MCF 10A (cell line): ENCODE results near the gene CELSR1. TPM values are rescaled to one million over a fixed set of nuclear protein-coding genes. Genes with fewer than 3 reads are reported as not detected.
"Not testable (repeated sequence)": the region's sequence is repeated elsewhere in the genome, so short reads cannot be mapped to it uniquely, and the experiment has no call there.

Experiments used
- BruUV-seq: library from RNA; stranded (reverse); fragments of 400-500 nt; replicated peaks from 2 replicates; lab custom pipeline; 2021; lab: Mats Ljungman, UMichigan
- CTCF ChIA-PET: fragments of 300-600 bp; sonication (Branson Sonifier 250); formaldehyde crosslinking; extraction: SDS; loops from one replicate; lab custom pipeline; 2021; ENCODE audit warnings: antibody characterized with exemption, inconsistent platforms; lab: Yijun Ruan, JAX
- POLR2A ChIA-PET: fragments of 300-600, 350-650 bp; sonication (Branson Sonifier 250); formaldehyde crosslinking; extraction: SDS; loops from one replicate; lab custom pipeline; 2020; ENCODE audit warnings: antibody characterized with exemption, inconsistent platforms; lab: Yijun Ruan, JAX
- DNase-seq: peaks from one replicate; pipeline ENCODE4 v3.0.0-alpha.2; 2018; ENCODE audit not compliant: unreplicated experiment
- H3K27ac Mint-ChIP-seq: one replicate; pipeline ENCODE4 v1.8.0; 2022; ENCODE audit warnings: mild to moderate bottlenecking, low read depth, mixed read lengths; ENCODE audit not compliant: unreplicated experiment
- H3K27me3 Mint-ChIP-seq: one replicate; pipeline ENCODE4 v1.8.0; 2022; ENCODE audit warnings: mixed read lengths; ENCODE audit not compliant: insufficient read depth, unreplicated experiment
- H3K36me3 Mint-ChIP-seq: one replicate; pipeline ENCODE4 v1.8.0; 2022; ENCODE audit warnings: mild to moderate bottlenecking, moderate library complexity, mixed read lengths; ENCODE audit not compliant: insufficient read depth, unreplicated experiment
- H3K4me1 Mint-ChIP-seq: one replicate; pipeline ENCODE4 v1.8.0; 2022; ENCODE audit warnings: mixed read lengths; ENCODE audit not compliant: insufficient read depth, unreplicated experiment
- H3K4me3 Mint-ChIP-seq: one replicate; pipeline ENCODE4 v1.8.0; 2022; ENCODE audit warnings: mild to moderate bottlenecking, moderate library complexity, mixed read lengths; ENCODE audit not compliant: unreplicated experiment
- H3K9me3 Mint-ChIP-seq: one replicate; pipeline ENCODE4 v1.8.0; 2022; ENCODE audit warnings: mixed read lengths; ENCODE audit not compliant: unreplicated experiment
- intact Hi-C: fragments of 100-400 bp; cut with micrococcal nuclease; formaldehyde crosslinking; loops from 2 replicates; pipeline ENCODE4 v1.14.1; 2022
- total RNA-seq: library from RNA; stranded (reverse); gene quantifications from 2 replicates; pipeline ENCODE4 v1.2.3, GENCODE V29; 2022
- TF ChIP-seq, protein P1 (sequence below): fragments of 200-600 bp; IDR thresholded peaks from one replicate; pipeline ENCODE4 v1.8.0; 2022; ENCODE audit warnings: antibody characterized with exemption, mild to moderate bottlenecking; ENCODE audit not compliant: unreplicated experiment

The CELSR1 gene
- total RNA-seq, 1 experiment from 2014 or later, result 49.1 TPM

- ChIA-PET POLR2A (no interaction called here), CTCF (interaction anchor here (0.6 kb wide), 1 partner anchor 69 kb away, joined by 5 read pairs; no protein-coding TSS in a partner anchor)
- no peaks in the 10 kb centered on the region for H3K9me3 Mint-ChIP-seq
- H3K4me3 Mint-ChIP-seq, result no peak overlapping the region
- peaks cover 9% of the 10 kb centered on the region for H3K36me3 Mint-ChIP-seq
- H3K27ac Mint-ChIP-seq, result no peak overlapping the region
- no peaks in the 10 kb centered on the region for H3K27me3 Mint-ChIP-seq
- no peak for DNase-seq
- intact Hi-C loops, result no loop called here
- TF ChIP-seq, protein P1, sequence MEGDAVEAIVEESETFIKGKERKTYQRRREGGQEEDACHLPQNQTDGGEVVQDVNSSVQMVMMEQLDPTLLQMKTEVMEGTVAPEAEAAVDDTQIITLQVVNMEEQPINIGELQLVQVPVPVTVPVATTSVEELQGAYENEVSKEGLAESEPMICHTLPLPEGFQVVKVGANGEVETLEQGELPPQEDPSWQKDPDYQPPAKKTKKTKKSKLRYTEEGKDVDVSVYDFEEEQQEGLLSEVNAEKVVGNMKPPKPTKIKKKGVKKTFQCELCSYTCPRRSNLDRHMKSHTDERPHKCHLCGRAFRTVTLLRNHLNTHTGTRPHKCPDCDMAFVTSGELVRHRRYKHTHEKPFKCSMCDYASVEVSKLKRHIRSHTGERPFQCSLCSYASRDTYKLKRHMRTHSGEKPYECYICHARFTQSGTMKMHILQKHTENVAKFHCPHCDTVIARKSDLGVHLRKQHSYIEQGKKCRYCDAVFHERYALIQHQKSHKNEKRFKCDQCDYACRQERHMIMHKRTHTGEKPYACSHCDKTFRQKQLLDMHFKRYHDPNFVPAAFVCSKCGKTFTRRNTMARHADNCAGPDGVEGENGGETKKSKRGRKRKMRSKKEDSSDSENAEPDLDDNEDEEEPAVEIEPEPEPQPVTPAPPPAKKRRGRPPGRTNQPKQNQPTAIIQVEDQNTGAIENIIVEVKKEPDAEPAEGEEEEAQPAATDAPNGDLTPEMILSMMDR, result no peak
- no TSS peak for BruUV-seq
- peaks cover 5% of the 10 kb centered on the region for H3K4me1 Mint-ChIP-seq
Measured at GRCh38 chr22:46473896-46474557, 63.4 kb downstream of the CELSR1 start.

- no TSS peak for BruUV-seq
- no peak for DNase-seq
Measured at GRCh38 chr22:46473021-46473779, 64.2 kb downstream of the CELSR1 start.

GRCh38 chr22:46472722-46473016 is 64.8 kb downstream of the CELSR1 start:
- POLR2A ChIA-PET, result no interaction called here
- intact Hi-C loops, result no loop called here
- H3K9me3 Mint-ChIP-seq, result no peaks in the 10 kb centered on the region
- DNase-seq, result no peak
- H3K36me3 Mint-ChIP-seq, result peaks cover 6% of the 10 kb centered on the region
- H3K4me3 Mint-ChIP-seq, result no peak overlapping the region
- H3K27ac Mint-ChIP-seq, result no peak overlapping the region
- CTCF ChIA-PET, result interaction anchor here (1.0 kb wide), 1 partner anchor 91 kb away, joined by 5 read pairs; no protein-coding TSS in a partner anchor
- TF ChIP-seq, protein P1, result no peak
- no peaks in the 10 kb centered on the region for H3K27me3 Mint-ChIP-seq
- peaks cover 5% of the 10 kb centered on the region for H3K4me1 Mint-ChIP-seq
- BruUV-seq, result no TSS peak

More at GRCh38 chr22:46473021-46473779, 64.2 kb downstream of the CELSR1 start:
- no peaks in the 10 kb centered on the region for H3K9me3 Mint-ChIP-seq
- peaks cover 5% of the 10 kb centered on the region for H3K4me1 Mint-ChIP-seq
- H3K4me3 Mint-ChIP-seq, result no peak overlapping the region
- TF ChIP-seq, protein P1, result no peak
- ChIA-PET POLR2A (no interaction called here), CTCF (interaction anchor here (1.0 kb wide), 1 partner anchor 90 kb away, joined by 5 read pairs; no protein-coding TSS in a partner anchor)
- no peak overlapping the region for H3K27ac Mint-ChIP-seq
- H3K27me3 Mint-ChIP-seq, result no peaks in the 10 kb centered on the region
- H3K36me3 Mint-ChIP-seq, result peaks cover 6% of the 10 kb centered on the region
- intact Hi-C loops, result no loop called here

DNA sequence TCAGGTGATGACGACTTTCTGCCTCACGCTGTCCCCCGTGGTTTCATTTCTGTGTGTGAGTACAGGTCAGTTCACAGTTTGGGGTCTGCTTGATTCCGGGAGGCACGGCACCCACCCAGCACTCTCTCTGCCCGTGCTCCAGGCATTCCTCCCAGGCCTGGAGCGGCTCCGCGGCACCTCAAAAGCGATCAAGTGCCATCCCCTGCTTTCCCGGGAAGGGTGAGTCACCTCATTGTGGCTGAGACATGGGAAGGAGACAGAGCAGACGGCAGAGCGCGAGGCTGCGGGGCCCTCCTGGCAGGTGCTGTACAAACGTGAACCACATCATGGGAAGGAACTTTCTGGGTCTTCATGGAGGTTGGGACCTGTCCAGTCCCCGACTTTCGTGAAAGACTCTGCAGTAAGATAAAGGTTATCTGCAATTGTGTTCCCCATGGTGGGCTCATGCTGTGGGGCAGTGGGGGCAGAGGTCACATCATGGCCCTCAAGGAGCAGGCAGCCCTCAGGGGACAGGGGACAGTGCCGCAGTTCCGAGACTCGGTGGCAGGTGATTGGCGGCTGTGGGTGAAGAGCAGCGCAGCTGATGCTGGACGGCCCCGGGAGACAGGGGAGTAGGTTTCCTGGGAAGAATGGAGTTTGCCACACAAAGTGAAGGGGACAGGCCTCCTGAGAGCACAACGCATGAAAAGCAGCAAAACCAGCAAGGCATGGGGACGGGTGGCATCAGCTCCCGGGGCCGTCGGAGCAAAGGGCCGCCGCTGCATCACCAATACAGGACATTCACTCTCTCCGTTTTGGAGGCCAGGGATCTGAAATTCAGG is 65.3 kb downstream of the CELSR1 start:
- H3K36me3 Mint-ChIP-seq, result peaks cover 6% of the 10 kb centered on the region
- no peak overlapping the region for H3K27ac Mint-ChIP-seq
- DNase-seq, result no peak
- ChIA-PET CTCF (no interaction called here), POLR2A (no interaction called here)
- intact Hi-C loops, result no loop called here
- TF ChIP-seq, protein P1, result no peak
- no peak overlapping the region for H3K4me3 Mint-ChIP-seq
- H3K4me1 Mint-ChIP-seq, result peaks cover 5% of the 10 kb centered on the region
- BruUV-seq, result no TSS peak
- H3K9me3 Mint-ChIP-seq, result no peaks in the 10 kb centered on the region
- H3K27me3 Mint-ChIP-seq, result no peaks in the 10 kb centered on the region

DNA sequence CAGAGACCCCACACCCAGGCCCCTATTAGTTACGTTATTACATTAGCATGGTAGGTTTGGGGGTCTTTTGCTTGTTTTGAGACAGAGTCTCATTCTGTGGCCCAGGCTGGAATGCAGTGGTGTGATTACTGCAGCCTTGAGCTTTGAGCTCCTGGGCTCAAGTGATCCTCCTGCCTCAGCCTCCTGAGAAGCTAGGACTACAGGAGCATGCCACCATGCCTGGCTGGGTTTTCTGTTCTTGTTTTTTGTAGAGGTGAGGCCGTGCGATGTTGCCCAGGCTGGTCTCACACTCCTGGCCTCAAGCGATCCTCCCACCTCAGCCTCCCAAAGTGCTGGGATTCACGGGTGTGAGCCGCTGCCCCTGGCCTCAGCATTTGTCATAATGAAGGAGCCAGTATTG is 66.1 kb downstream of the CELSR1 start:
- BruUV-seq, H3K4me1 Mint-ChIP-seq, H3K36me3 Mint-ChIP-seq, CTCF ChIA-PET, POLR2A ChIA-PET, intact Hi-C loops, DNase-seq, H3K27me3 Mint-ChIP-seq, H3K9me3 Mint-ChIP-seq, H3K27ac Mint-ChIP-seq, H3K4me3 Mint-ChIP-seq: not testable (repeated sequence)
